Forelimb muscle (tissue), 1 donor: ENCODE results near the gene SERTAD4. TPM values are rescaled to one million over a fixed set of nuclear protein-coding genes. Genes with fewer than 3 reads are reported as not detected.
"Not testable (repeated sequence)": the region's sequence is repeated elsewhere in the genome, so short reads cannot be mapped to it uniquely, and the experiment has no call there.

ENCODE experiments used
- DNase-seq: peaks from one replicate; pipeline ENCODE4 v3.0.0-alpha.2; 2013; ENCODE audit warnings: low read depth
- polyA plus RNA-seq: library from polyadenylated mRNA; unstranded; fragments of 120-200 nt; gene quantifications from one replicate; pipeline ENCODE4 v1.2.1, GENCODE V29; 2013; ENCODE audit not compliant: insufficient read length

SERTAD4 gene
- polyA plus RNA-seq = 5.4 TPM

DNA sequence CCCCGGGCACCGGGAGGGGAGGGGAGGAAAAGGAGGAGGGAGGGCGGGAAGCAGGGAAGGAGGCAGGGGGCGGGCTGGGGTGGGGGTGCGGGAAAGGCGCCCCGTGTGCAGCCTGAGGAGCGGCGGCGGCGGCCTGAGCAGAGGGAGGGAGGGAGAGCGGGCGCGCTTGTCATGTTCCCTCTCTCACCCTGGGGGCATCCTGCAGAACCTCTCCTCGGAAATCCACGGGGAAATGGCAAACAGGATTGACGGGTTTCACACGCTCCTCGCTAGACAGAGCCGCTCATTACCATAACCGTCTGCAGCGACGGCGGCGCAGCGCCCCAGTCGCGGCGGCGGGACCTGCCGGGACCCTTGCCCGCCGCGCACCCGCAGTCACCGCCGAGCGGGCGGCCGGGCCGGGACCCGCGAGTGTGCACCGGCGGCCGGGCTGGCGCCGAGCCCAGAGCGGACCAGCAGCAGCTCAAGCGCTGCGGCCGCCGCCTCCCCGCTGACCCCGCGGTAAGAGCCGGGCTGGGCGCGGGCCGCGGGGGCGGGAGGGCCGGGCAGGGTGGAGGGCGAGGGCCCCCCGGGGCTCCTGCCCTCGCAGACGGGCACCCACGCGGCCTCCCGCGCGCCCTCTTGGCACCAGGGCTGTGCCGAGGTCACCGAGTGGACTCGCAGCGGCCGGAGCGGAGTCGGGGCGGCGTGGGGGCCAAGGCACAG lies at the start of gene SERTAD4:
Gene SERTAD4, plus strand, starts transcription at position 286 of the 705 bp plus-strand sequence. CDS start 5,165 bp downstream, outside the sequence.
- no peak for DNase-seq

DNA sequence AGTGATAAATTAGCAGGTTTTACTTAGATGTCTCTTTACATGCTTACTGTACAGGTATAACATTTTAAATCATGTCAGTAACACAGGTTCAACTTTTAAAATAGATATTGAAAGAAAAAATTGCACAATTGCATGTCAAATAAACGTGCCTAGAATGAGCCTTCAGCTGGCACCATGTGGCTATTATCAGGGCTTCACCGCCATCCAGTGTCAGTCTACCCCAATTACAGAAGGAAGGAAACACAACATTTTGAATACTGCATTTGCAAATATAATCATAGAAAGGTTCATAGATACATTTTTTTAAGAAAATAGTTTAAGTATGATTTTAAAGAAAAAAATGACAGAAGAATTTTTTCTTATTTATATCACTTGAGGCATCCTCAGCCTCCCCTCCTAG lies 47.5 kb upstream of the SERTAD4 start:
- no peak for DNase-seq

DNA sequence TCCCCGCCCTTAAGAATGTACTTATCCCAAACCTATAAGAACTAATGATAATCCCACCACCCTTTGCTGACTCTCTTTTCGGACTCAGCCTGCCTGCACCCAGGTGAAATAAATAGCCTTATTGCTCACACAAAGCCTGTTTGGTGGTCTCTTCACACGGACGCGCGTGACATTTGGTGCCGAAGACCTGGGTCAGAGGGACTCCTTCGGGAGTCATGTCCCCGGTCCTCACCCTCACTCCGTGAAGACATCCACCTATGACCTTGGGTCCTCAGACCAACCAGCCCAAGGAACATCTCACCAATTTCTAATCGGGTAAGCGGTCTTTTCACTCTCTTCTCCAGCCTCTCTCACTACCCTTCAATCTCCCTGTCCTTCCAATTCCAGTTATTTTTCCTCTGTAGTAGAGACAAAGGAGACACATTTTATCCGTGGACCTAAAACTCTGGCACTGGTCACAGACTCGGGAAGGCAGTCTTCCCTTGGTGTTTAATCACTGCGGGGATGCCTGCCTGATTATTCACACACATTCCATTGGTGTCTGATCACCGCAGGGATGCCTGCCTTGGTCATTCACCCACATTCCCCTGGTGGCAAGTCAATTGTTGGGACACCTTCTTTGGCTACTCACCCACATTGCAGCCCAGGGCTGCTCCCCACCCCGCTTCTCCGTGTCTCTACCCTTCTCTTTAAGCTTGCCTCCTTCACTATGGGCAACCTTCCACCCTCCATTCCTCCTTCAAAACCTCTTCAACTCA lies 44.6 kb upstream of the SERTAD4 start:
- DNase-seq = not testable (repeated sequence)

DNA sequence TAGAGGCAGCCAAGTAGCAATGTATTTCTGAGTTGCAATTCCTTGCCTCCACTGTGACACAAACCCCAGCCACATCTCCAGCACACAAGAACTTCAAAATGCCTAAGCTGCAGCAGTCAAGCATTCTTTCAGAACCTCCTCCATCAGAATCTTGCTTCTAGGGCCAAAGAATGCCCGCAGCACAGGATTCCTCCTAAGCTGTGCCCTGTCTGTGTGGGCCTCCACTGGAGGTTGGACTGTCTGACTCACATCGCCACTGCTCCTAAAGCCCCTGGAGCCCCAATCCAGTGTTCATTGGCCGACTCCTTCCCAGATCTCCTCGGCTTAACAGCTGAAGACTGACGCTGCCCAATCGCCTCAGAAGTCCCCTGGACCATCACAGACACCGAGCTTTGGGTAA lies 43.2 kb upstream of the SERTAD4 start:
- DNase-seq = no peak

GRCh38 chr1:210195635-210196160 lies 36.9 kb upstream of the SERTAD4 start:
- DNase-seq = no peak

DNA sequence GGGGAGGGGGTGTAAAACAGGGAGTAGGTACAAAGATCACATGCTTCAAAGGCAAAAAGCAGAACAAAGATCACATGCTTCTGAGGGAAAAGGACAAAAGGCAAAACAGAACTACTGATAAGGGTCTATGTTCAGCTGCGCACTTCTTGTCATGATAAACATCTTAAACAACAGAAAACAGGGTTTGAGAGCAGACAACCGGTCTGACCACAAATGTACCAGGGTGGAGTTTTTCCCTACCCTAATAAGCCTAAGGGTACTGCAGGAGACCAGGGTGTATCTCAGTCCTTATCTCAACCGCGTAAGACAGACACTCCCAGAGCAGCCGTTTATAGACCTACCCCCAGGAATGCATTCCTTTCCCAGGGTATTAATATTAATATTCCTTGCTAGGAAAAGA lies 36.3 kb upstream of the SERTAD4 start:
- DNase-seq = not testable (repeated sequence)

- no peak for DNase-seq
These were observed 33.8 kb upstream of the SERTAD4 start for GRCh38 chr1:210198840-210199239.

DNA sequence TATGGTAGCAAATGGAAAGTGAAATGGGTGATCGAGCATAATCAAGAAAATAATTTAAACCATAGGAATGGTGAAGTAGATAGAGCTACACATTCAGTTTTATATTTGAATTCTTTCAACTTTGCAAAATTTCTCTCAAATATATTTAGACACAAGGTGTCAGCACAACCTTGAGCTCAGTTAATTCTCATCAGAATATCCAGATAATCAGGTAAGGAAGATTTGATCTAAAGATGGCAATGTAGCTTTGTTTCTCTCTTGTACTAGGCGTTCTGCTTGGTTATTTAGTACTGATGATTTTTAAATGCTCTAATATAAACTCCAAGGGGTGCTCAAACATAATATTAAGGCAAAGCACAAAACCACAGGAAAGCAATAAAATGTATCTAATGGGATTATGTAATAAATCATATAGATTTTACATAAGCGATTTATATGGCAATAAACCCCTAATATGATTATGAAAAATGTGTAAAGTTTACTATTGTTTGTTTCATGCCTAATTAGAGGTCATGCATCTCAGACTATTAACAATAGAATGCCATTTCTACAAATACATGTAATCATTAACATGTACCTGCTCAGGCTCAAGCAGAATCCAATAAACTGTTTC lies 32.4 kb upstream of the SERTAD4 start:
- DNase-seq = no peak

DNA sequence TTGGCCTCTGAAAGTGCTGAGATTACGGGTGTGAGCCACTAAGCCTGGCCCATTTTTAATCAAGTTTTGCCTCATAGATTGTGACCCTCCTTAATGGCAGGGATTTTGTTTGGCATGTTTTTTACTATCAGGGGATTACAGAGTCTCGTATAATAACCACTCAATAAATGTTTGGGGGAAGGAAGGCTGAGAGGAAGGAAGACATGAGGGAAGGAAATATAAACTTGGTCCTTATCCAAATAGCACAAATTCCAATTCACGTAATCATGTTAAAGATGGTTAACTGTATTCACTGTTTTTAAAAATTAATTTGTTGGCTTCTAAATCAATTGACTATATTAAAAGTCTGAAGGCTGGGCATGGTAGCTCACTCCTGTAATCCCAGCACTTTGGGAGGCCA lies 30.9 kb upstream of the SERTAD4 start:
- no peak for DNase-seq

- no peak for DNase-seq
These were observed 24.8 kb upstream of the SERTAD4 start for GRCh38 chr1:210207597-210208450.

- no peak for DNase-seq
These were observed 19.3 kb upstream of the SERTAD4 start for GRCh38 chr1:210213335-210213734.

- no peak for DNase-seq
These were observed 17.8 kb upstream of the SERTAD4 start for GRCh38 chr1:210214573-210215409.

DNA sequence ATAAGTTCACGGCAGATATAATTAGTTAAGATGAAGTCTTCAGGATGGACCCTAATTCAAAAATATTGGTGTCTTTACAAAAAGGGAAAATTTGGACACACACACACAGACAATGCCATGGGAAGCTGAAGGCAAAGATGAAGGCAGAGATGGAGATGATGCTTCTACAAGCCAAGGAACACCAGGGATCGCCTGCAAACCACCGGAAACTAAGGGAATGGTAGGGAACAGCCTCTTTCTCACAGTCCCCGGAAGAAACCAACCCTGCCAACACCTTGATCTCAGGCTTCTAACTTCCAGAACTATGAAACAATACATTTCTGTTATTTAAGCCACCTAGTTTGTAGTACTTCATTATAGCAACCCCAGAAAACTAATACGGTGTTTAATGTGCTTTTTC lies 15.1 kb upstream of the SERTAD4 start:
- DNase-seq = no peak

DNA sequence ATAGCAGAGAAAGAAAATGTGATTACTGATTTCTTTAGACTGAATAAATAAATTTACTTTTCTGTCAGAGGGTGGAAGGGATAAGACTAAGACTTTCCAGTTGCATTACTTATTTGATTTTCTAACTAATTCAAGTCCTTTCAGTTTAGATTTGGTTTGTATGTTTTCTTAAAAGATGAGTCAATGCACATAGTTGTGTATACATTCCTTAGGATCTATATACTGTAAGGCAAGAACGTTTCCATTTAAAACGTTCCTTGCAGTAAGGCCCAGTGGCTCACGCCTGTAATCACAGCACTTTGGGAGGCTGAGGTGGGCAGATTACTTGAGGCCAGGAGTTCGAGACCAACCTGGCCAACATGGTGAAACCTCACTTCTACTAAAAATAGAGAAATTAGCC lies 14.5 kb upstream of the SERTAD4 start:
- DNase-seq = no peak

GRCh38 chr1:210222340-210223006 lies 10.1 kb upstream of the SERTAD4 start:
- no peak for DNase-seq

DNA sequence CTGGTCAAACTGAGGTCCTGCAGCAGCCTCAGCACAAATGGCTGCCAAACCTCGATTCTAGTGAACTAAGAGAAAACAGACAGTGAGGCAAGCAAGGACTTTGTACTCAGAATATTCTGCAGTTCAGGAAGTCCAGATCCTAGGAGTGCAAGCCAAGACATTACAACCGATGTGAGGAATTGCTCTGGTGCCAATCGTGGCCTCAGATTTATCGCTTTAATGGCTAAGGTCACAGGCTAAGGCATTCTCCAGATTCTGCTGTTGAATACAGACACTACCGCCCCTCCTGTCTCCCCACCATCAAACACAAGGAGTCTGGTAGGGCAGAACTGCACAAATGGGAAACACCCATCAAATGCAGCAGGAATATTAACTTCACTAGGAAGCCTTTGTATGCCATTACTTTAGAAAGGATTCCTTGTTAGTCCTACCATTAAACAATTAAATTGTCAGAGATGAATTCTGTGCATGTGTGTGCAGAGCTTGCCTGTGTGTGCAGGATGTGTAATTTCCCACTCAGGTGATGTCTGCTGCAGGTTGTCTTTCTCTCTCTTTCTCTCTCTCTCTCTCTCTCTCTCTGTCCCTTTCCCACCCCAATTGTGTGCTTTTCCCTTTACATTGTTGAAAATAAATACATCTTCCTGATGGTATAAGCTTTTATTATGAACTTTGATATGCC lies 9.2 kb upstream of the SERTAD4 start:
- no peak for DNase-seq

GRCh38 chr1:210228158-210228557 lies 4.4 kb upstream of the SERTAD4 start:
- DNase-seq = no peak

- no peak for DNase-seq
These were observed 2.4 kb upstream of the SERTAD4 start for GRCh38 chr1:210230149-210230695.

DNA sequence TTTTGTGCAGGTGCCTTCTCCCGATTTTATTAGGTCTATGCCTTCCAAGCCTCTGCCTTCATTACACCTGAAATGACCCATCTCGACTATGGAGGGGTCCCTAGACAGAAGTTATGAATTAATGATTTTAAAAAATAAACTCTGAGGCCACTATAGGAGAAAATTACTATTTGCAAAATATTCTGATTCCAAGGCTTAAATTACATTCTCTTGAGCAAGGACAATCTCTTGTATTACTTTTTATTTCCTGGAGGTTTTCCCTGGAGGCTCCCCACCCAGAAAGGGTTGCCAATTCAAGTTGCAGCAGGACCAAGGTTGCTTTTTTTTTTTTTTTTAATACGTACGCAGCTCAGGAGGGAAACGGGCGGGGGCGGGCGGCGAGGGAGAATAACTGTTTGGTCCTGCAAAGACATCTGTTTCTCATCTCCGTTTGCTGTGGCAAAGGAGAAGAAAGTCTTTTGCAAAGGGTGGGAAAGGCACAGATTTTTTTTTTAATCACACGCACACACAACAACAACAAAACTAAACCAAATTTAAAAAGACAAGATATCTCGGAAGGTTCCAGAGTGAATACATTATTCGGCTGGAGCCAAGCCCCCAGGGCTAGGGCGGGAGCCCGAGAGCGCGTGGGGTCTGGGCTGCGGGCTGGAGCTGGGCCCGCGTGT lies 618 bp upstream of the SERTAD4 start:
- DNase-seq = no peak
